Measurements from ENCODE around the gene GNAI2.

Gene GNAI2

DNA sequence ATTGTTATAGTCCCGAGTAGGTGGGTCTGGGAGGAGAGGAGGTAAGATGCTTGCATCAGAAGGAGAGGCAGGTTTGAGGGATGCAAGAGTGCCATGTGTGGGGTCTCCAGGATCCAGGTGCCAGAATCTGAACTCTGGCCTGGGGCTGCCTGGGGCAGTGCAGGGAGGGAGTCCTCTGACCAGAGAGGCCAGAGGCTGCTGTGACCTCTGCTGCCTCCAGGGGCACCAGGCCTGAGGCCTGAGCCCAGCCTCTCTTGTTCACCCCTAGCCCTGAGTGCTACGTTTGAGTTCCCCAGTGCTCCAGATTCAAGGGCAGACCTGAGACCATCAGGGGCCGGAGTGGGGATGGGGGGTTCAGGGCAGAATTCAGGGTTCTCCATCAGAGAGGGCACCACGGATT, 23.5 kb upstream of the GNAI2 start:
- no peak overlapping the region for H3K27ac ChIP-seq

DNA sequence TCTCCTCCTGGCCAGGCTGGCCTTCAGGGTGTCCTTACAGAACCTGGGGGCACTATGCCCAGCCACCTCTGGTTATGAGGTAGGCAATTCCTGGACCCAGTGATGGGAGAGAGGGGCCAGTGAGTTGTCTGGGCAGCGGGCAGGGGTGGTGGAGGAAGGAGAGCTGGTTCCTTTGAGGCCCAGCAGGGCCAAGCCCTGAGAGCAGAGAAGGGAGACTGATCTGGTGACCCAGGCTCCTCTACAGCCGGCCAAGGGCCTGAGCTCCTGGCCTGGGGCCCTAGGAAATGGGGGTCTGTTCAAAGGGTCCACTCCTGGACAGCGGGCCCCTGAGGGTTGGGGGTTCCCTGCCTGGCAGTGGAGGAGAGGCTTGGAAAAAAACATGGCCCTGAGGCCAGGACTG, 23.0 kb upstream of the GNAI2 start:
- Histone ChIP-seq H3K4me1 (ENCODE audit: control insufficient read depth in 1 of 2, insufficient read depth in 1 of 2, low read depth in 1 of 2, low read length in 1 of 2) (no peaks in the 10 kb centered on the region), H3K4me3 (ENCODE audit: low read depth in 1 of 2, low read length in 1 of 2) (no peak overlapping the region), H3K27me3 (peaks cover 5% of the 10 kb centered on the region), H3K36me3 (no peaks in the 10 kb centered on the region), H3K27ac (no peak overlapping the region), H3K9me3 (no peaks in the 10 kb centered on the region)
- TF ChIP-seq, protein P1, sequence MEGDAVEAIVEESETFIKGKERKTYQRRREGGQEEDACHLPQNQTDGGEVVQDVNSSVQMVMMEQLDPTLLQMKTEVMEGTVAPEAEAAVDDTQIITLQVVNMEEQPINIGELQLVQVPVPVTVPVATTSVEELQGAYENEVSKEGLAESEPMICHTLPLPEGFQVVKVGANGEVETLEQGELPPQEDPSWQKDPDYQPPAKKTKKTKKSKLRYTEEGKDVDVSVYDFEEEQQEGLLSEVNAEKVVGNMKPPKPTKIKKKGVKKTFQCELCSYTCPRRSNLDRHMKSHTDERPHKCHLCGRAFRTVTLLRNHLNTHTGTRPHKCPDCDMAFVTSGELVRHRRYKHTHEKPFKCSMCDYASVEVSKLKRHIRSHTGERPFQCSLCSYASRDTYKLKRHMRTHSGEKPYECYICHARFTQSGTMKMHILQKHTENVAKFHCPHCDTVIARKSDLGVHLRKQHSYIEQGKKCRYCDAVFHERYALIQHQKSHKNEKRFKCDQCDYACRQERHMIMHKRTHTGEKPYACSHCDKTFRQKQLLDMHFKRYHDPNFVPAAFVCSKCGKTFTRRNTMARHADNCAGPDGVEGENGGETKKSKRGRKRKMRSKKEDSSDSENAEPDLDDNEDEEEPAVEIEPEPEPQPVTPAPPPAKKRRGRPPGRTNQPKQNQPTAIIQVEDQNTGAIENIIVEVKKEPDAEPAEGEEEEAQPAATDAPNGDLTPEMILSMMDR (IDR thresholded peaks at IDR 0.05) = no peak

More for the DNA sequence above, 23.5 kb upstream of the GNAI2 start:
- H3K4me1 ChIP-seq (ENCODE audit: control insufficient read depth in 1 of 2, insufficient read depth in 1 of 2, low read depth in 1 of 2, low read length in 1 of 2) = no peaks in the 10 kb centered on the region
- TF ChIP-seq, protein P1 (IDR thresholded peaks at IDR 0.05) = no peak
- no peak overlapping the region for H3K4me3 ChIP-seq (ENCODE audit: low read depth in 1 of 2, low read length in 1 of 2)
- no peaks in the 10 kb centered on the region for H3K36me3 ChIP-seq
- H3K27me3 ChIP-seq = peaks cover 9% of the 10 kb centered on the region
- no peaks in the 10 kb centered on the region for H3K9me3 ChIP-seq

DNA sequence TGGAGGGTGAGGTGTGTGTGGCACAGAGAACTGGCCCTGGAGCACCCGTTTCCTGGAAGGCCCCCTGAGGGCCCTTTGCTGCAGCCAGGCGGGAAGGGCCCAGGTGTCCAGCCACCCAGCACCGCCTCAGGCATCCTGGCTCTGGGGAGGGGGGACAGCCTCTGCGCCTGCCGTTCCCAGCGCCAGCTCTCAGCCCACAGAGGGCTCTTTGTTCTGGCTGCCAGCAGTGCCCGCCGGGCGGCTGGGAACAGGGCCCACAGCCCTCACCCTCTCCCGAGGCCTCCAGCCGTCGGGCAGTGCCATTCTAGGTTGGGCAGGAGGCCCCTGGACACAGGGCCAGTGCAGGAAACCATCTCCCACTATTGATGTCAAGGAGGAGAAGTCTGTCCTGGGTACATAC, 22.6 kb upstream of the GNAI2 start:
- H3K27ac ChIP-seq = no peak overlapping the region
- peaks cover 5% of the 10 kb centered on the region for H3K27me3 ChIP-seq
- no peaks in the 10 kb centered on the region for H3K9me3 ChIP-seq
- H3K36me3 ChIP-seq = no peaks in the 10 kb centered on the region
- TF ChIP-seq, protein P1 (IDR thresholded peaks at IDR 0.05) = no peak
- H3K4me1 ChIP-seq (ENCODE audit: control insufficient read depth in 1 of 2, insufficient read depth in 1 of 2, low read depth in 1 of 2, low read length in 1 of 2) = no peaks in the 10 kb centered on the region
- no peak overlapping the region for H3K4me3 ChIP-seq (ENCODE audit: low read depth in 1 of 2, low read length in 1 of 2)

DNA sequence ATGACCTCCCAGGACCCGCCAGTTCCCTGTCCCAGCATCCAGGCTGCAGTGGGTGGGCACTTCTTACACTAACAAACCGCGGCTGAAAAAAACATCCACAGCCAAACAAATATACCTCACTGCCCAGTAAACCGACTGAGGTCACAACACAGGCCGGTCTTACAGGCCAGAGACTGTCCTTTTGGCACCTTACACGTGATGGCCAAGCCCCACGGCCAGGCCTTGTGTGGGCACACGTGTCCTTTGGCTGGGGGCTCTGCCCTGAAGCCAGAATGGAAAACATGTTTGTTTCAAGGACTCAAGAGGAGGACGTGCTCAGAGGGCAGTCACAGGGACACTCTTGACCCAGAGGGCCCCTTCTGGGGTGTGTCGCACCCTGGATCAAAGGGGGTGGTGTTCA, 21.2 kb upstream of the GNAI2 start:
- Histone ChIP-seq H3K4me1 (ENCODE audit: control insufficient read depth in 1 of 2, insufficient read depth in 1 of 2, low read depth in 1 of 2, low read length in 1 of 2) (no peaks in the 10 kb centered on the region), H3K27me3 (no peaks in the 10 kb centered on the region), H3K9me3 (no peaks in the 10 kb centered on the region), H3K27ac (no peak overlapping the region), H3K36me3 (no peaks in the 10 kb centered on the region), H3K4me3 (ENCODE audit: low read depth in 1 of 2, low read length in 1 of 2) (no peak overlapping the region)
- TF ChIP-seq, protein P1 (IDR thresholded peaks at IDR 0.05) = no peak

DNA sequence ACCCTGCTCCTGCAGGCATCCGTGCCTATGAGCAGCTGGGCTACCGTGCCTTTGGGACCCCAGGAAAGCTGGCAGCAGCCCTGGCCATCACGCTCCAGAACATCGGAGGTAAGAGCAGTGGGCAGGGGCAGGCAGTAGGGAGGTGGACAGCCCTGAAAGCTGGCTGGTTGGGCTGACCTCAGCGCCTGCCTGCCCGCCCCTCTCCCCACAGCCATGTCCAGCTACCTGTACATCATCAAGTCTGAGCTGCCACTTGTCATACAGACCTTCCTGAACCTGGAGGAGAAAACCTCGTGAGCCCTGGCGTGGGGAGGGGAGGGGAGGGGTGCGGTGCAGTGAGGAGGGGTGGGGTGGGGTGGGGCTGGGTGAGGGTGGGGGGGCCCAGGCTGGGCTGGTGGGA, 20.5 kb upstream of the GNAI2 start:
- Histone ChIP-seq H3K9me3 (no peaks in the 10 kb centered on the region), H3K36me3 (no peaks in the 10 kb centered on the region), H3K27ac (no peak overlapping the region), H3K27me3 (no peaks in the 10 kb centered on the region), H3K4me3 (ENCODE audit: low read depth in 1 of 2, low read length in 1 of 2) (no peak overlapping the region), H3K4me1 (ENCODE audit: control insufficient read depth in 1 of 2, insufficient read depth in 1 of 2, low read depth in 1 of 2, low read length in 1 of 2) (no peaks in the 10 kb centered on the region)
- TF ChIP-seq, protein P1 (IDR thresholded peaks at IDR 0.05) = no peak

DNA sequence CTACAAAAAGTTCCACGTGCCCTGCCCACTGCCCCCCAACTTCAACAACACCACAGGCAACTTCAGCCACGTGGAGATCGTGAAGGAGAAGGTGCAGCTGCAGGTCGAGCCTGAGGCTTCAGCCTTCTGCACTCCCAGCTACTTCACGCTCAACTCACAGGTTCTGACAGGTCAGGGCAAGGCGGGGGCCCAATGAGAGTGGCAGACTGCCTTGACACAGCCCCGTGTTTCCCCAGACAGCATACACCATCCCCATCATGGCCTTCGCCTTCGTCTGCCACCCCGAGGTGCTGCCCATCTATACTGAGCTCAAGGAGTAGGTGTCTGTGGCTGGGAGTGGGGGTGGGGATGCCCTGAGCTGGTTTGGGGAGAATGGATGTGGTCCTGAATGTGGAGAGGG, 18.3 kb upstream of the GNAI2 start:
- H3K36me3 ChIP-seq = no peaks in the 10 kb centered on the region
- H3K27me3 ChIP-seq = no peaks in the 10 kb centered on the region
- no peak overlapping the region for H3K4me3 ChIP-seq (ENCODE audit: low read depth in 1 of 2, low read length in 1 of 2)
- TF ChIP-seq, protein P1 (IDR thresholded peaks at IDR 0.05) = no peak
- no peak overlapping the region for H3K27ac ChIP-seq
- peaks cover 11 to 13% of the 10 kb centered on the region in 2 experiments for H3K4me1 ChIP-seq (ENCODE audit: control insufficient read depth in 1 of 2, insufficient read depth in 1 of 2, low read depth in 1 of 2, low read length in 1 of 2)
- H3K9me3 ChIP-seq = no peaks in the 10 kb centered on the region
